Hair follicular keratinocyte (primary cell): Measurements from ENCODE around the gene NONO. TPM values are rescaled to one million over a fixed set of nuclear protein-coding genes. Genes with fewer than 3 reads are reported as not detected.

Source experiments
- total RNA-seq: library from RNA; depleted of rRNA; stranded (reverse); fragments of >200 nt; gene quantifications from 2 replicates; pipeline ENCODE4 v1.2.3, GENCODE V29; 2015

The NONO gene
- total RNA-seq = 232 and 281 TPM in 2 replicates

GRCh38 chrX:71283403-71284143 lies at the start of gene NONO:
Gene NONO, plus strand, starts transcription at chrX:71283635. Its CDS starts 7,003 bp downstream, at chrX:71290638.

GRCh38 chrX:71254092-71254963 lies 29.1 kb upstream of the NONO start, which contains the start of gene ZMYM3:
Gene ZMYM3, minus strand, starts transcription at chrX:71254140. Its CDS starts 885 bp downstream, at chrX:71253255.

GRCh38 chrX:71301195-71301924 lies 17.9 kb downstream of the NONO start, which contains the start of gene ITGB1BP2:
Gene ITGB1BP2, plus strand, starts transcription at chrX:71301750. Its CDS starts 57 bp downstream, at chrX:71301807.

Other genes starting within 250 kb of the NONO start
- 54.4 and 68.9 TPM in 2 replicates for gene SNX12, start 215.3 kb upstream of the NONO start, total RNA-seq
- 1.6 and 2.9 TPM in 2 replicates for gene FOXO4, start 187.8 kb upstream of the NONO start, total RNA-seq
- gene CXorf65, start 176.9 kb upstream of the NONO start, total RNA-seq = not detected in 2 replicates
- not detected in 2 replicates for gene IL2RG, start 172.1 kb upstream of the NONO start, total RNA-seq
- gene MED12, start 165.0 kb upstream of the NONO start, total RNA-seq = 11.0 and 16.0 TPM in 2 replicates
- not detected in 2 replicates for gene NLGN3, start 138.8 kb upstream of the NONO start, total RNA-seq
- gene GJB1, start 60.4 kb upstream of the NONO start, total RNA-seq = not detected in 2 replicates
- 7.8 and 9.5 TPM in 2 replicates for gene ZMYM3, start 29.5 kb upstream of the NONO start, total RNA-seq
- 0.23 and 1.7 TPM in 2 replicates for gene ITGB1BP2, start 18.1 kb downstream of the NONO start, total RNA-seq
- 8.0 and 16.4 TPM in 2 replicates for gene TAF1, start 82.7 kb downstream of the NONO start, total RNA-seq
- 23.1 and 38.0 TPM in 2 replicates for gene OGT, start 249.5 kb downstream of the NONO start, total RNA-seq